ENCODE results near the gene RALBP1. TPM values are rescaled to one million over a fixed set of nuclear protein-coding genes. Genes with fewer than 3 reads are reported as not detected.
"Not testable (repeated sequence)": the region's sequence is repeated elsewhere in the genome, so short reads cannot be mapped to it uniquely, and the experiment has no call there.

The RALBP1 gene
- total RNA-seq, 4 donors from 2014 or later: 18.8 to 67.8 (median 30.0) TPM

GRCh38 chr18:9431296-9431695 is 44.0 kb upstream of the RALBP1 start:
- no peaks in the 10 kb centered on the region for H3K9me3 ChIP-seq
- no peak overlapping the region for H3K27ac ChIP-seq
- H3K4me3 ChIP-seq: no peak overlapping the region
- intact Hi-C loops (cut with DNase I; ENCODE audit: low total_unique reads): no loop called here
- DNase-seq: no peak
- no peaks in the 10 kb centered on the region for H3K27me3 ChIP-seq
- TF ChIP-seq POLR2A (IDR thresholded peaks at IDR 0.05) (no peak), CTCF (IDR thresholded peaks at IDR 0.05) (no peak)
- H3K4me1 ChIP-seq: no peaks in the 10 kb centered on the region
- no peaks in the 10 kb centered on the region for H3K36me3 ChIP-seq

GRCh38 chr18:9433122-9433521 is 42.2 kb upstream of the RALBP1 start:
- H3K9me3 ChIP-seq; H3K36me3 ChIP-seq; intact Hi-C loops (cut with DNase I; ENCODE audit: low total_unique reads); H3K27ac ChIP-seq; H3K4me1 ChIP-seq; H3K27me3 ChIP-seq; H3K4me3 ChIP-seq; DNase-seq: not testable (repeated sequence)

- no peak for DNase-seq
- Histone ChIP-seq H3K9me3 (no peaks in the 10 kb centered on the region), H3K27me3 (no peaks in the 10 kb centered on the region), H3K4me1 (no peaks in the 10 kb centered on the region), H3K27ac (no peak overlapping the region), H3K4me3 (no peak overlapping the region), H3K36me3 (no peaks in the 10 kb centered on the region)
- intact Hi-C loops (cut with DNase I; ENCODE audit: low total_unique reads): no loop called here
- TF ChIP-seq POLR2A (IDR thresholded peaks at IDR 0.05) (no peak), CTCF (IDR thresholded peaks at IDR 0.05) (no peak)
Observed at GRCh38 chr18:9433671-9434121, 41.6 kb upstream of the RALBP1 start.

GRCh38 chr18:9434122-9434701 is 41.1 kb upstream of the RALBP1 start:
- Histone ChIP-seq H3K4me3 (no peak overlapping the region), H3K27me3 (no peaks in the 10 kb centered on the region), H3K36me3 (no peaks in the 10 kb centered on the region), H3K4me1 (no peaks in the 10 kb centered on the region), H3K27ac (no peak overlapping the region), H3K9me3 (no peaks in the 10 kb centered on the region)
- TF ChIP-seq CTCF (IDR thresholded peaks at IDR 0.05) (no peak), POLR2A (IDR thresholded peaks at IDR 0.05) (no peak)
- DNase-seq: no peak
- intact Hi-C loops (cut with DNase I; ENCODE audit: low total_unique reads): no loop called here

GRCh38 chr18:9435041-9435440 is 40.3 kb upstream of the RALBP1 start:
- no peak overlapping the region for H3K27ac ChIP-seq
- intact Hi-C loops (cut with DNase I; ENCODE audit: low total_unique reads): no loop called here
- H3K4me3 ChIP-seq: no peak overlapping the region
- no peaks in the 10 kb centered on the region for H3K9me3 ChIP-seq
- H3K4me1 ChIP-seq: no peaks in the 10 kb centered on the region
- no peak for DNase-seq
- H3K36me3 ChIP-seq: no peaks in the 10 kb centered on the region
- no peaks in the 10 kb centered on the region for H3K27me3 ChIP-seq
- TF ChIP-seq CTCF (IDR thresholded peaks at IDR 0.05) (no peak), POLR2A (IDR thresholded peaks at IDR 0.05) (no peak)
